ENCODE measurements around the gene RCVRN.

DNA sequence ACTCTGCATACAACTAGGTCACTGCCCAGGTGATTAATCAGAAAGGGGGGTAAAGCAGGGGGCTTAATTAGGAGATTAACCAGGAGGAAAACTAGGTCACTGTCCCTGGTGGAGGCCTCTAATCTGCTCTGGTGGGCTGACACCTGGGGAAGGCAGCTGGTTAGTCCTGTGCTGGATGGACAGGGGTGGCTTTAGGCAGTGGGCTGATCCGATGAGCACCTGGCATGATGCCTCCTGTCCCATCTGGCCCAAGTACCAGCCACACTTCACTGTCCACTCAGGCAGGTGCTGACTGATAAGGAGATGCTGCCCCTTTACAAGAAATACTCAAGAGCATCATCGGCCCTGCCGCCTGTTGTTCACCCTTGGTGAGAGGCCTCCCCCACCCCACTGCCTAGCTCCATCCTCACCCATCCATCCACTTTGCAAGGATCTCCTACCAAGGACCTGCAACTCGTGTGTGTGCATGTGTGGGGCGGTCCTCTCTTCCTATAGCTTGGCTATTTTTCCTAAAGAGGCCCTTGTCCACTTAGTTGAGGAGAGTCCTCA lies 13.8 kb upstream of the RCVRN start:
- TF ChIP-seq, protein P1, sequence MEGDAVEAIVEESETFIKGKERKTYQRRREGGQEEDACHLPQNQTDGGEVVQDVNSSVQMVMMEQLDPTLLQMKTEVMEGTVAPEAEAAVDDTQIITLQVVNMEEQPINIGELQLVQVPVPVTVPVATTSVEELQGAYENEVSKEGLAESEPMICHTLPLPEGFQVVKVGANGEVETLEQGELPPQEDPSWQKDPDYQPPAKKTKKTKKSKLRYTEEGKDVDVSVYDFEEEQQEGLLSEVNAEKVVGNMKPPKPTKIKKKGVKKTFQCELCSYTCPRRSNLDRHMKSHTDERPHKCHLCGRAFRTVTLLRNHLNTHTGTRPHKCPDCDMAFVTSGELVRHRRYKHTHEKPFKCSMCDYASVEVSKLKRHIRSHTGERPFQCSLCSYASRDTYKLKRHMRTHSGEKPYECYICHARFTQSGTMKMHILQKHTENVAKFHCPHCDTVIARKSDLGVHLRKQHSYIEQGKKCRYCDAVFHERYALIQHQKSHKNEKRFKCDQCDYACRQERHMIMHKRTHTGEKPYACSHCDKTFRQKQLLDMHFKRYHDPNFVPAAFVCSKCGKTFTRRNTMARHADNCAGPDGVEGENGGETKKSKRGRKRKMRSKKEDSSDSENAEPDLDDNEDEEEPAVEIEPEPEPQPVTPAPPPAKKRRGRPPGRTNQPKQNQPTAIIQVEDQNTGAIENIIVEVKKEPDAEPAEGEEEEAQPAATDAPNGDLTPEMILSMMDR (IDR thresholded peaks at IDR 0.05; ENCODE audit: insufficient read depth, low read length): no peak
- TF ChIP-seq POLR2AphosphoS5 (IDR thresholded peaks at IDR 0.05; ENCODE audit: low read depth): no peak
- TF ChIP-seq GABPA (IDR thresholded peaks at IDR 0.05; ENCODE audit: low read depth): no peak
- TF ChIP-seq, protein P2, sequence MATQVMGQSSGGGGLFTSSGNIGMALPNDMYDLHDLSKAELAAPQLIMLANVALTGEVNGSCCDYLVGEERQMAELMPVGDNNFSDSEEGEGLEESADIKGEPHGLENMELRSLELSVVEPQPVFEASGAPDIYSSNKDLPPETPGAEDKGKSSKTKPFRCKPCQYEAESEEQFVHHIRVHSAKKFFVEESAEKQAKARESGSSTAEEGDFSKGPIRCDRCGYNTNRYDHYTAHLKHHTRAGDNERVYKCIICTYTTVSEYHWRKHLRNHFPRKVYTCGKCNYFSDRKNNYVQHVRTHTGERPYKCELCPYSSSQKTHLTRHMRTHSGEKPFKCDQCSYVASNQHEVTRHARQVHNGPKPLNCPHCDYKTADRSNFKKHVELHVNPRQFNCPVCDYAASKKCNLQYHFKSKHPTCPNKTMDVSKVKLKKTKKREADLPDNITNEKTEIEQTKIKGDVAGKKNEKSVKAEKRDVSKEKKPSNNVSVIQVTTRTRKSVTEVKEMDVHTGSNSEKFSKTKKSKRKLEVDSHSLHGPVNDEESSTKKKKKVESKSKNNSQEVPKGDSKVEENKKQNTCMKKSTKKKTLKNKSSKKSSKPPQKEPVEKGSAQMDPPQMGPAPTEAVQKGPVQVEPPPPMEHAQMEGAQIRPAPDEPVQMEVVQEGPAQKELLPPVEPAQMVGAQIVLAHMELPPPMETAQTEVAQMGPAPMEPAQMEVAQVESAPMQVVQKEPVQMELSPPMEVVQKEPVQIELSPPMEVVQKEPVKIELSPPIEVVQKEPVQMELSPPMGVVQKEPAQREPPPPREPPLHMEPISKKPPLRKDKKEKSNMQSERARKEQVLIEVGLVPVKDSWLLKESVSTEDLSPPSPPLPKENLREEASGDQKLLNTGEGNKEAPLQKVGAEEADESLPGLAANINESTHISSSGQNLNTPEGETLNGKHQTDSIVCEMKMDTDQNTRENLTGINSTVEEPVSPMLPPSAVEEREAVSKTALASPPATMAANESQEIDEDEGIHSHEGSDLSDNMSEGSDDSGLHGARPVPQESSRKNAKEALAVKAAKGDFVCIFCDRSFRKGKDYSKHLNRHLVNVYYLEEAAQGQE (IDR thresholded peaks at IDR 0.05; ENCODE audit: insufficient replicate concordance, low read depth): no peak
